HepG2 (cell line): ENCODE results near the gene PARP1. TPM values are rescaled to one million over a fixed set of nuclear protein-coding genes. Genes with fewer than 3 reads are reported as not detected.

Experiments
- ATAC-seq: fragments of 200-7000 bp; cut with Tn5 transposase; 3 replicates; pipeline ENCODE4 v1.9.1; 2020; ENCODE audit warnings: mild to moderate bottlenecking, moderate library complexity
- BruUV-seq: library from RNA; stranded (reverse); fragments of 400-500 nt; replicated peaks from 2 replicates; lab custom pipeline; 2021; lab: Mats Ljungman, UMichigan
- CTCF ChIA-PET: fragments of 300-600 bp; formaldehyde crosslinking; extraction: SDS; loops from one replicate; lab custom pipeline; 2021; ENCODE audit warnings: low total read pairs, inconsistent platforms, low intra/inter-chr PET ratio; lab: Yijun Ruan, JAX
- POLR2A ChIA-PET: fragments of 350-600 bp; sonication (Branson Sonifier 250); formaldehyde crosslinking; loops from one replicate; lab custom pipeline; 2020; ENCODE audit warnings: antibody characterized with exemption, inconsistent platforms; lab: Yijun Ruan, JAX
- DNase-seq: peaks from one replicate; pipeline ENCODE4 v3.0.0-alpha.2; 2015; ENCODE audit warnings: low spot score
- FAIRE-seq: peaks from 3 replicates; lab custom pipeline; 2011; peaks lifted over from hg19 to GRCh38; lab: Jason Lieb, UNC
- H2AFZ ChIP-seq: one replicate; pipeline ENCODE4 v1.6.1; 2011; ENCODE audit warnings: low read length, inconsistent platforms
- H3K27ac ChIP-seq: fragments of 300-600 bp; 3 replicates; pipeline ENCODE4 v1.8.0; 2011; ENCODE audit warnings: mixed run types, mild to moderate bottlenecking, mixed read lengths, low read length, inconsistent platforms; ENCODE audit not compliant: insufficient read depth; ENCODE audit errors: extremely low read length
- H3K27me3 ChIP-seq, 2 experiments: fragments of 200-600 bp in 1 of 2; 2 replicates in 1 of 2; 3 replicates in 1 of 2; pipeline versions ENCODE4 v1.6.0 to v1.8.0; 2011; ENCODE audit warnings: low read length in 2 of 2, mild to moderate bottlenecking in 2 of 2, moderate library complexity in 2 of 2, inconsistent platforms in 1 of 2; ENCODE audit not compliant: insufficient read depth in 2 of 2, control insufficient read depth in 1 of 2
- H3K36me3 ChIP-seq, 2 experiments: fragments of 200-600 bp in 1 of 2; replicated peaks in 1 of 2; 2 replicates in 1 of 2; 3 replicates in 1 of 2; pipeline versions ENCODE4 v1.5.1 to v1.8.0; 2011; ENCODE audit warnings: low read length in 2 of 2, inconsistent platforms in 1 of 2; ENCODE audit not compliant: insufficient read depth in 2 of 2, control insufficient read depth in 1 of 2
- H3K4me1 ChIP-seq: 2 replicates; pipeline ENCODE4 v1.5.1; 2012; ENCODE audit warnings: low read length, inconsistent platforms; ENCODE audit not compliant: insufficient read depth
- H3K4me2 ChIP-seq: 2 replicates; pipeline ENCODE4 v1.6.0; 2011; ENCODE audit warnings: low read depth, low read length, inconsistent platforms
- H3K4me3 ChIP-seq, 3 experiments: fragments of 200-600 bp in 1 of 3; sonication (generic), shearing (Covaris generic) in 1 of 3; replicated peaks in 1 of 3; 2 replicates each; pipeline ENCODE4 v1.5.1; 2011 to 2016; ENCODE audit warnings: low read length in 3 of 3, inconsistent platforms in 2 of 3, low read depth in 2 of 3, mild to moderate bottlenecking in 2 of 3, control low read depth in 1 of 3, mixed read lengths in 1 of 3; ENCODE audit not compliant: insufficient read depth in 1 of 3
- H3K79me2 ChIP-seq: one replicate; pipeline ENCODE4 v1.6.1; 2011; ENCODE audit warnings: low read length, inconsistent platforms; ENCODE audit not compliant: insufficient read depth
- H3K9ac ChIP-seq: 2 replicates; pipeline ENCODE4 v1.6.0; 2011; ENCODE audit warnings: mild to moderate bottlenecking, low read depth, low read length, inconsistent platforms; ENCODE audit not compliant: insufficient read depth
- H3K9me3 ChIP-seq: 2 replicates; pipeline ENCODE4 v1.5.1; 2012; ENCODE audit warnings: mild to moderate bottlenecking, low read length
- H4K20me1 ChIP-seq: 2 replicates; pipeline ENCODE4 v1.6.0; 2011; ENCODE audit warnings: inconsistent platforms, mild to moderate bottlenecking, low read length, moderate library complexity; ENCODE audit not compliant: insufficient read depth
- DNMT1 ChIP-seq: sonication (generic); formaldehyde crosslinking; IDR thresholded peaks from 2 replicates; pipeline ENCODE4 v1.5.1; 2020; ENCODE audit warnings: mild to moderate bottlenecking, missing genetic modification reagents
- WGBS: methylation state at CpG from one replicate; pipeline ENCODE4 v1.1.6; 2017; ENCODE audit warnings: low lambda C conversion rate; 5-methylcytosine and 5-hydroxymethylcytosine counted together
- in situ Hi-C: cut with HindIII; loops from 2 replicates; pipeline ENCODE4 v1.10.0; 2017; ENCODE audit warnings: low pct_unique_long_range_greater_than_20kb; ENCODE audit not compliant: extremely low pct_ligation_motif_present
- intact Hi-C: fragments of 100-400 bp; cut with micrococcal nuclease; formaldehyde crosslinking; loops from one replicate; pipeline ENCODE4 v1.10.0; 2022; ENCODE audit not compliant: unreplicated experiment
- polyA plus RNA-seq, 8 experiments: library from polyadenylated mRNA; depleted of rRNA in 3 of 8; stranded (reverse) in 7 of 8; unstranded in 1 of 8; fragments of >200 nt; fragmentation: Illumina TruSeq in 4 of 8; extraction: Trizol in 4 of 8; gene quantifications; 2 replicates each; pipeline versions ENCODE4 v1.2.1 to v1.2.3, GENCODE V29; 2011 to 2016; ENCODE audit warnings: low read depth in 4 of 8, missing spikeins in 1 of 8, mixed read lengths in 1 of 8; ENCODE audit not compliant: insufficient read depth in 1 of 8
- total RNA-seq, 5 experiments: library from RNA; depleted of rRNA; stranded (reverse); fragments of >200 nt; fragmentation: Illumina TruSeq; extraction: Trizol; gene quantifications; 2 replicates each; pipeline ENCODE4 v1.2.3, GENCODE V29; 2016; ENCODE audit warnings: low read depth in 1 of 5
- TF ChIP-seq, protein P1 (sequence below): sonication (generic); formaldehyde crosslinking; IDR thresholded peaks from one replicate; pipeline ENCODE4 v1.5.1; 2020; ENCODE audit warnings: mild to moderate bottlenecking, missing genetic modification reagents; ENCODE audit errors: not compliant biosample characterization
- TF ChIP-seq, protein P2 (sequence below): sonication (generic); formaldehyde crosslinking; conservative IDR thresholded peaks from 2 replicates; pipeline ENCODE4 v1.4.0; 2020; ENCODE audit warnings: mild to moderate bottlenecking, missing genetic modification reagents, moderate library complexity

PARP1 gene
- total and polyA plus RNA-seq, 2 of the 13 experiments (the other 11 are each of a cell fraction or from before 2014, with no cell fraction given): 50.1 to 85.2 TPM

DNA sequence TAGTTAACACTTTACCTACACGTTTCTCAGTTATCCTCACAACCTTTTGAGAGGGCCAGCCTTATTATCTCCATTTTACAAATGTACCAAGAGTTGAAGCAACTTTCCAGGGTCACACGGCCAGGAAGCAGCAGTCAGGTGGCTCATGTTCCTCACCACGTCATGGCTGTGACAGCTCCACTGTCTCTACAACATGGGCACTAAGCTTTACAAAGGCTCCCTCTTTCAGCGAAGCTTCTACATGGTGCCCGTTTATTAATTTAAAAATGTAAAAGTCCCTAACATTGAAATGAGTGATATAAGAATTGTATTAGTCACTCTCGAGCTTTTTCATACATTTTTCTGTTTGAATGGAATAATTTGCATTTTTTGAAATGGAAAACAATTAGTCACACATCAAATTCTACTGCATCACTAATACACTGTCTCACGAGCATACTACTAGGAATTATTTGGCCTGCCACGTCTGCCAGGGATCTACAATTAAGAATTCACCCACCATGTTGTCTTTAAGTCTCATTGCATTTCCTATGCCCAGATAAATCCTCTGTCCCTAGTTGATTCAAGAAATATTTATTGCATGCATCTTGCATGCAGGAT, 70.5 kb downstream of the PARP1 start:
- Histone ChIP-seq H3K9me3 (peaks cover 8% of the 10 kb centered on the region), H3K4me1 (peaks cover 10% of the 10 kb centered on the region), H3K4me3 (no peak overlapping the region), H2AFZ (no peak overlapping the region), H3K9ac (no peak overlapping the region), H4K20me1 (no peaks in the 10 kb centered on the region), H3K27ac (no peak overlapping the region), H3K27me3 (no peaks in the 10 kb centered on the region; a peak in 1 of 5 replicates), H3K79me2 (no peaks in the 10 kb centered on the region), H3K4me2 (no peak overlapping the region), H3K36me3 (no peaks in the 10 kb centered on the region)
- TF ChIP-seq, protein P1, sequence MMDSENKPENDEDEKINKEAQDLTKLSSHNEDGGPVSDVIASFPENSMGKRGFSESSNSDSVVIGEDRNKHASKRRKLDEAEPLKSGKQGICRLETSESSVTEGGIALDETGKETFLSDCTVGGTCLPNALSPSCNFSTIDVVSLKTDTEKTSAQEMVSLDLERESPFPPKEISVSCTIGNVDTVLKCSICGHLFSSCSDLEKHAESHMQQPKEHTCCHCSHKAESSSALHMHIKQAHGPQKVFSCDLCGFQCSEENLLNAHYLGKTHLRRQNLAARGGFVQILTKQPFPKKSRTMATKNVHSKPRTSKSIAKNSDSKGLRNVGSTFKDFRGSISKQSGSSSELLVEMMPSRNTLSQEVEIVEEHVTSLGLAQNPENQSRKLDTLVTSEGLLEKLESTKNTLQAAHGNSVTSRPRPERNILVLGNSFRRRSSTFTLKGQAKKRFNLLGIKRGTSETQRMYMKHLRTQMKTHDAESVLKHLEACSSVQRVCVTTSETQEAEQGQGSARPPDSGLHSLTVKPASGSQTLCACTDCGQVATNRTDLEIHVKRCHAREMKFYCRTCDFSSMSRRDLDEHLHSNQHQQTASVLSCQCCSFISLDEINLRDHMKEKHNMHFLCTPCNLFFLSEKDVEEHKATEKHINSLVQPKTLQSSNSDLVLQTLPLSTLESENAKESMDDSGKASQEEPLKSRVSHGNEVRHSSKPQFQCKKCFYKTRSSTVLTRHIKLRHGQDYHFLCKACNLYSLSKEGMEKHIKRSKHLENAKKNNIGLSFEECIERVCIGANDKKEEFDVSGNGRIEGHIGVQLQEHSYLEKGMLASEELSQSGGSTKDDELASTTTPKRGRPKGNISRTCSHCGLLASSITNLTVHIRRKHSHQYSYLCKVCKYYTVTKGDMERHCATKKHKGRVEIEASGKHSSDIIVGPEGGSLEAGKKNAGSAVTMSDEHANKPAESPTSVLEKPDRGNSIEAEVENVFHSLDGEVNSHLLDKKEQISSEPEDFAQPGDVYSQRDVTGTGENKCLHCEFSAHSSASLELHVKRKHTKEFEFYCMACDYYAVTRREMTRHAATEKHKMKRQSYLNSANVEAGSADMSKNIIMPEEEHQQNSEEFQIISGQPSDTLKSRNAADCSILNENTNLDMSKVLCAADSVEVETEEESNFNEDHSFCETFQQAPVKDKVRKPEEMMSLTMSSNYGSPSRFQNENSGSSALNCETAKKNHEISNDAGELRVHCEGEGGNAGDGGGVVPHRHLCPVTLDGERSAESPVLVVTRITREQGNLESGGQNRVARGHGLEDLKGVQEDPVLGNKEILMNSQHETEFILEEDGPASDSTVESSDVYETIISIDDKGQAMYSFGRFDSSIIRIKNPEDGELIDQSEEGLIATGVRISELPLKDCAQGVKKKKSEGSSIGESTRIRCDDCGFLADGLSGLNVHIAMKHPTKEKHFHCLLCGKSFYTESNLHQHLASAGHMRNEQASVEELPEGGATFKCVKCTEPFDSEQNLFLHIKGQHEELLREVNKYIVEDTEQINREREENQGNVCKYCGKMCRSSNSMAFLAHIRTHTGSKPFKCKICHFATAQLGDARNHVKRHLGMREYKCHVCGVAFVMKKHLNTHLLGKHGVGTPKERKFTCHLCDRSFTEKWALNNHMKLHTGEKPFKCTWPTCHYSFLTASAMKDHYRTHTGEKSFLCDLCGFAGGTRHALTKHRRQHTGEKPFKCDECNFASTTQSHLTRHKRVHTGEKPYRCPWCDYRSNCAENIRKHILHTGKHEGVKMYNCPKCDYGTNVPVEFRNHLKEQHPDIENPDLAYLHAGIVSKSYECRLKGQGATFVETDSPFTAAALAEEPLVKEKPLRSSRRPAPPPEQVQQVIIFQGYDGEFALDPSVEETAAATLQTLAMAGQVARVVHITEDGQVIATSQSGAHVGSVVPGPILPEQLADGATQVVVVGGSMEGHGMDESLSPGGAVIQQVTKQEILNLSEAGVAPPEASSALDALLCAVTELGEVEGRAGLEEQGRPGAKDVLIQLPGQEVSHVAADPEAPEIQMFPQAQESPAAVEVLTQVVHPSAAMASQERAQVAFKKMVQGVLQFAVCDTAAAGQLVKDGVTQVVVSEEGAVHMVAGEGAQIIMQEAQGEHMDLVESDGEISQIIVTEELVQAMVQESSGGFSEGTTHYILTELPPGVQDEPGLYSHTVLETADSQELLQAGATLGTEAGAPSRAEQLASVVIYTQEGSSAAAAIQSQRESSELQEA: no peak
- no peak for TF ChIP-seq DNMT1 (CRISPR knock-in tag)
- TF ChIP-seq, protein P2, sequence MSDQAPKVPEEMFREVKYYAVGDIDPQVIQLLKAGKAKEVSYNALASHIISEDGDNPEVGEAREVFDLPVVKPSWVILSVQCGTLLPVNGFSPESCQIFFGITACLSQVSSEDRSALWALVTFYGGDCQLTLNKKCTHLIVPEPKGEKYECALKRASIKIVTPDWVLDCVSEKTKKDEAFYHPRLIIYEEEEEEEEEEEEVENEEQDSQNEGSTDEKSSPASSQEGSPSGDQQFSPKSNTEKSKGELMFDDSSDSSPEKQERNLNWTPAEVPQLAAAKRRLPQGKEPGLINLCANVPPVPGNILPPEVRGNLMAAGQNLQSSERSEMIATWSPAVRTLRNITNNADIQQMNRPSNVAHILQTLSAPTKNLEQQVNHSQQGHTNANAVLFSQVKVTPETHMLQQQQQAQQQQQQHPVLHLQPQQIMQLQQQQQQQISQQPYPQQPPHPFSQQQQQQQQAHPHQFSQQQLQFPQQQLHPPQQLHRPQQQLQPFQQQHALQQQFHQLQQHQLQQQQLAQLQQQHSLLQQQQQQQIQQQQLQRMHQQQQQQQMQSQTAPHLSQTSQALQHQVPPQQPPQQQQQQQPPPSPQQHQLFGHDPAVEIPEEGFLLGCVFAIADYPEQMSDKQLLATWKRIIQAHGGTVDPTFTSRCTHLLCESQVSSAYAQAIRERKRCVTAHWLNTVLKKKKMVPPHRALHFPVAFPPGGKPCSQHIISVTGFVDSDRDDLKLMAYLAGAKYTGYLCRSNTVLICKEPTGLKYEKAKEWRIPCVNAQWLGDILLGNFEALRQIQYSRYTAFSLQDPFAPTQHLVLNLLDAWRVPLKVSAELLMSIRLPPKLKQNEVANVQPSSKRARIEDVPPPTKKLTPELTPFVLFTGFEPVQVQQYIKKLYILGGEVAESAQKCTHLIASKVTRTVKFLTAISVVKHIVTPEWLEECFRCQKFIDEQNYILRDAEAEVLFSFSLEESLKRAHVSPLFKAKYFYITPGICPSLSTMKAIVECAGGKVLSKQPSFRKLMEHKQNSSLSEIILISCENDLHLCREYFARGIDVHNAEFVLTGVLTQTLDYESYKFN (CRISPR knock-in tag): no peak
- ATAC-seq (no peak), DNase-seq (no peak), FAIRE-seq (no peak)
- CTCF ChIA-PET: no interaction called here
- POLR2A ChIA-PET: no interaction called here
- no TSS peak for BruUV-seq
- in situ Hi-C loops (loop anchor here (10.0 kb wide), 1 partner anchor 213 kb away; no protein-coding TSS in a partner anchor), intact Hi-C loops (no loop called here)
- 10% methylated on average over 8 of the region's 8 CpGs for WGBS
